Hepatocyte (in vitro differentiated cells): ENCODE data around the gene SZRD1. TPM values are rescaled to one million over a fixed set of nuclear protein-coding genes. Genes with fewer than 3 reads are reported as not detected.

Experiments used
- DNase-seq: peaks from one replicate; pipeline ENCODE4 v3.0.0-alpha.2; 2016; ENCODE audit warnings: low spot score
- H2AFZ ChIP-seq: fragments of 200-600 bp; sonication (generic); 2 replicates; pipeline ENCODE4 v1.6.0; 2016; ENCODE audit warnings: antibody characterized with exemption, mild to moderate bottlenecking
- H3K27ac ChIP-seq: fragments of 200-600 bp; sonication (generic); 2 replicates; pipeline ENCODE4 v1.5.1; 2016; ENCODE audit warnings: mild to moderate bottlenecking
- H3K27me3 ChIP-seq: fragments of 200-600 bp; sonication (generic); 2 replicates; pipeline ENCODE4 v1.6.1; 2016
- H3K36me3 ChIP-seq: fragments of 200-600 bp; sonication (generic); replicated peaks from 2 replicates; pipeline ENCODE4 v1.5.1; 2016; ENCODE audit warnings: low read depth; ENCODE audit not compliant: insufficient read depth
- H3K4me1 ChIP-seq: fragments of 200-600 bp; sonication (generic); 2 replicates; pipeline ENCODE4 v1.5.1; 2016; ENCODE audit warnings: mild to moderate bottlenecking, moderate library complexity; ENCODE audit not compliant: insufficient read depth
- H3K4me2 ChIP-seq: fragments of 200-600 bp; sonication (generic); 2 replicates; pipeline ENCODE4 v1.6.0; 2016
- H3K4me3 ChIP-seq: fragments of 200-600 bp; sonication (generic); 2 replicates; pipeline ENCODE4 v1.5.1; 2016; ENCODE audit warnings: mild to moderate bottlenecking
- H3K79me2 ChIP-seq: fragments of 200-600 bp; sonication (generic); 2 replicates; pipeline ENCODE4 v1.6.0; 2017; ENCODE audit warnings: mild to moderate bottlenecking
- H3K9me2 ChIP-seq: fragments of 200-600 bp; sonication (generic); replicated peaks from 2 replicates; pipeline ENCODE4 v1.6.0; 2017; ENCODE audit warnings: mild to moderate bottlenecking; ENCODE audit not compliant: insufficient read depth
- H3K9me3 ChIP-seq: fragments of 200-600 bp; sonication (generic); 2 replicates; pipeline ENCODE4 v1.5.1; 2016; ENCODE audit warnings: low read depth, mild to moderate bottlenecking
- H4K20me1 ChIP-seq: fragments of 200-600 bp; sonication (generic); 2 replicates; pipeline ENCODE4 v1.6.0; 2016; ENCODE audit warnings: mild to moderate bottlenecking; ENCODE audit not compliant: insufficient read depth, poor library complexity, severe bottlenecking
- CTCF ChIP-seq: fragments of 200-600 bp; sonication (generic); IDR thresholded peaks from 2 replicates; pipeline ENCODE4 v1.5.1; 2016; ENCODE audit warnings: antibody characterized with exemption, mild to moderate bottlenecking; ENCODE audit not compliant: poor library complexity
- EZH2 ChIP-seq: fragments of 200-600 bp; sonication (generic); IDR thresholded peaks from 2 replicates; pipeline ENCODE4 v1.6.1; 2016; ENCODE audit warnings: antibody characterized with exemption, mild to moderate bottlenecking, borderline replicate concordance
- EZH2phosphoT487 ChIP-seq: fragments of 200-600 bp; sonication (generic); IDR thresholded peaks from one replicate; pipeline ENCODE4 v1.6.1; 2018; ENCODE audit warnings: antibody characterized with exemption, mild to moderate bottlenecking, low read depth, moderate library complexity; ENCODE audit not compliant: unreplicated experiment, severe bottlenecking
- WGBS: methylation state at CpG from one replicate; pipeline ENCODE4 v1.1.6; 2016; ENCODE audit warnings: low lambda C conversion rate; ENCODE audit errors: missing lambda C conversion rate; 5-methylcytosine and 5-hydroxymethylcytosine counted together
- polyA plus RNA-seq: library from polyadenylated mRNA; unstranded; fragments of >200 nt; fragmentation: Nextera tagmentation; extraction: Ambion mirVana; gene quantifications from 2 replicates; pipeline ENCODE4 v1.2.1, GENCODE V29; 2016
- total RNA-seq: library from RNA; depleted of rRNA; stranded (reverse); fragments of >200 nt; gene quantifications from 2 replicates; pipeline ENCODE4 v1.2.3, GENCODE V29; 2014

SZRD1 gene
- total and polyA plus RNA-seq, 2 experiments from 2014 or later, result 63.0 to 72.1 TPM

GRCh38 chr1:16386454-16387113 is 19.5 kb downstream of the SZRD1 start:
- H3K4me3 ChIP-seq, result no peak overlapping the region
- no peak for DNase-seq
- H4K20me1 ChIP-seq, result peaks cover 98% of the 10 kb centered on the region
- H3K9me3 ChIP-seq, result no peaks in the 10 kb centered on the region
- H3K36me3 ChIP-seq, result no peaks in the 10 kb centered on the region
- no peak for TF ChIP-seq EZH2phosphoT487
- no peak for TF ChIP-seq CTCF
- no peak for TF ChIP-seq EZH2
- H3K4me1 ChIP-seq, result peaks cover 10% of the 10 kb centered on the region
- peak overlapping the region; percentile 45 for H3K4me2 ChIP-seq
- peaks cover 100% of the 10 kb centered on the region for H3K79me2 ChIP-seq
- no peaks in the 10 kb centered on the region for H3K27me3 ChIP-seq
- no peak overlapping the region for H3K27ac ChIP-seq
- no peaks in the 10 kb centered on the region for H3K9me2 ChIP-seq
- 96% methylated on average over 5 of the region's 5 CpGs for WGBS
- H2AFZ ChIP-seq, result no peak overlapping the region

- Histone ChIP-seq H3K4me3 (no peak overlapping the region), H3K9me3 (no peaks in the 10 kb centered on the region), H3K36me3 (no peaks in the 10 kb centered on the region), H3K4me2 (peak overlapping the region; percentile 45), H4K20me1 (peaks cover 98% of the 10 kb centered on the region), H3K27me3 (no peaks in the 10 kb centered on the region), H3K9me2 (no peaks in the 10 kb centered on the region), H3K79me2 (peaks cover 100% of the 10 kb centered on the region), H3K4me1 (peaks cover 10% of the 10 kb centered on the region), H2AFZ (no peak overlapping the region), H3K27ac (no peak overlapping the region)
- 91% methylated on average over 14 of the region's 14 CpGs for WGBS
- no peak for TF ChIP-seq CTCF
- no peak for TF ChIP-seq EZH2
- no peak for TF ChIP-seq EZH2phosphoT487
- no peak for DNase-seq
Observed at GRCh38 chr1:16387201-16388188, 20.5 kb downstream of the SZRD1 start.

GRCh38 chr1:16391411-16391810 is 24.4 kb downstream of the SZRD1 start:
- TF ChIP-seq CTCF (no peak), EZH2 (no peak)
- Histone ChIP-seq H3K4me1 (peaks cover 6% of the 10 kb centered on the region), H3K9me3 (no peaks in the 10 kb centered on the region), H2AFZ (no peak overlapping the region), H3K4me2 (no peak overlapping the region), H3K27ac (no peak overlapping the region), H3K36me3 (no peaks in the 10 kb centered on the region), H3K79me2 (peaks cover 81% of the 10 kb centered on the region), H3K27me3 (no peaks in the 10 kb centered on the region), H3K4me3 (no peak overlapping the region), H4K20me1 (peaks cover 91% of the 10 kb centered on the region), H3K9me2 (no peaks in the 10 kb centered on the region)
- no peak for DNase-seq
- WGBS, result 87% methylated on average over 3 of the region's 3 CpGs
